AML-193 (cell line): Measurements from ENCODE around the gene TARS3.
"Not testable (repeated sequence)": the region's sequence is repeated elsewhere in the genome, so short reads cannot be mapped to it uniquely, and the experiment has no call there.

Experiments
- DNase-seq, 2 experiments: peaks; one replicate each; lab custom pipeline; 2025; lab: John Stamatoyannopoulos, UW

The TARS3 gene

DNA sequence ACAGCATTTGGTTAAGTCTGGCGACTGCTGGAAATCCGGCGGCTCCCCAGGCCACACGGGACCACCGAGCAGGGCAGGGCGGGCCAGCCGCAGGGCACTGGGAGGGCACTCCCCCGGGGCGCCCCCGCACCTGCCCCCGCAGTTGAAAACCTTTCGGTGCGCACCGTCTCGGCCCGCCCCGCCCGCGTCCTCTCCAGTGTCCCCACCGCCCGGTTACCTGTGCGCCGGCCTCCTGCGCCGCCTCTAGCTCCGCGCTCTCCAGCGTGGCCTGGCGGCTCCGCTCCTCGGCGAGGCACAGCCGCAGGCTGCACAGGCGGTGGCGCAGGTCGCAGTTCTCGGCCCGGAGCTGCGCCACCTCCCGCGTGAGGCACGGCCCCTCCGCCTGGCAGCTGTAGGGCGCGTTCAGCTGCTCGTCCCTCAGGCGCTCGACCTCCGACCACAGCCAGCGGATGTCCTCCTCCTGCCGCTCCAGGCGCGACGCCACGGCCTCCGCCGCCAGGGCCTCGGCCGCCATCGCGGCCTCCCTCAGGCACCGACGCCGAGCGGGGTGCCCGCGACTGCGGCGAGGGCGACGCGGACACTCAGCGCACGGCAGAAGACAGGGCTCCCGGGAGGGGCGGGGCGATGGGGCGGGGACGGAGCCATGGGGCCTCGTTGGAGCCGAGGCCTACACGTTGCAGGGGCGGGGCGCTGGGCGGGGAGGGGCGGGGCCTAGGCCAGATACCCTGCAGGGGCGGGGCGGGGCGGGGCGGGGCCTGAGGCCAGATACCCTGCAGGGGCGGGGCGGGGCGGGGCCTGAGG, at the start of gene TARS3:
Gene TARS3 (minus strand): TSS at position 600 of the 801 bp plus-strand sequence. CDS start 86 bp downstream, at position 514.
- peak; percentile 69 to 75 for DNase-seq

DNA sequence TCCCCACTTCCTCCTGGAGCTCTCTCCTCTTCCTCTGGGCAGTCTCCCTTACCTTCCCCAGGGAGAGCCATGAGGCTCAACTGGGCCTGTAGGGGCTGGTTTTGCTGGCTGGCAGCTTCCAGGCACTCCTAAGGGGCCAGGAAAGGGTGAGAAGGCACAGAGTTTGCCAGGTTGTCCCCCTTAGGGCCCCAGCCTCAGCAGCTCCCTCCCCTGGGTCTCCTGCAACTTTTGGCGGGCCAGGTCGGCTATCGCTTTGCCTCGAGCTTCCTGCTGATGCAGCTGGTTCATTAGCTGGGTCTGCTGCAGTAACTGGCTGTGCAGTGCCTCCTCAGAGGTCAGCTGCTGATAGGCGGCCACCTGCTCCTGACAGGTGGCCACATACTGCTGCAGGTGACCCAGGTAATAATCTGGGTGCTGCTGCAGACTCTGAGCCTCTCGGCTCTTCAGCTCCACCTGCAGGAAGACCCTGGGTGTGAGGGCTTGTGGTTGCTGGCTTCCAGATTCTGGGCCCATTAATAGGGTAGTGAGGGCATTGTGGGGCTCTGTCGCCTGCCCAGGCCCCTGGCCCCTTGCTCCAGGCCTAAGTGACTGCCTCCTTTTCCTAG, 49.3 kb upstream of the TARS3 start:
- DNase-seq, result no peak

DNA sequence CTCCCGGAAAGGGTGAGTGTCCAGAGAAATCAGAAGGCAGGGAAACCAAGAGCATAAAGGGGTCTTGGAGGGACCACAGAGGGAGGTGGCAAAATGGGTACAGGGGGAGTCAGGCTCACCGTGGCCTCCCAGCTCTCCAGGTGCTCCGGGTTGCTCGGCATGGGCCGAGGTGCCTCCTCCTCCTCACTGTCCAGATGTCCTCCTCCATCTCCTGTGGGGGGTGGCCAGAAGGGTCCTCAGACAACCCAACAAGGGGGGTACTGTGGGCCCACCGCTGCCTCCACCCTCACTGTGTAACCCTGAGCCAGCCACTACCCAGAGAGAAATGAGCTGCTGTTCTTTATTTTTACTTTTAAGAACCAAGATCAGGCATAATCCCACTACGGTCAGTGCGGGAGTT, 48.6 kb upstream of the TARS3 start:
- no peak for DNase-seq

- DNase-seq, result not testable (repeated sequence)
Measured at GRCh38 chr15:101767083-101767640, 42.9 kb upstream of the TARS3 start.

DNA sequence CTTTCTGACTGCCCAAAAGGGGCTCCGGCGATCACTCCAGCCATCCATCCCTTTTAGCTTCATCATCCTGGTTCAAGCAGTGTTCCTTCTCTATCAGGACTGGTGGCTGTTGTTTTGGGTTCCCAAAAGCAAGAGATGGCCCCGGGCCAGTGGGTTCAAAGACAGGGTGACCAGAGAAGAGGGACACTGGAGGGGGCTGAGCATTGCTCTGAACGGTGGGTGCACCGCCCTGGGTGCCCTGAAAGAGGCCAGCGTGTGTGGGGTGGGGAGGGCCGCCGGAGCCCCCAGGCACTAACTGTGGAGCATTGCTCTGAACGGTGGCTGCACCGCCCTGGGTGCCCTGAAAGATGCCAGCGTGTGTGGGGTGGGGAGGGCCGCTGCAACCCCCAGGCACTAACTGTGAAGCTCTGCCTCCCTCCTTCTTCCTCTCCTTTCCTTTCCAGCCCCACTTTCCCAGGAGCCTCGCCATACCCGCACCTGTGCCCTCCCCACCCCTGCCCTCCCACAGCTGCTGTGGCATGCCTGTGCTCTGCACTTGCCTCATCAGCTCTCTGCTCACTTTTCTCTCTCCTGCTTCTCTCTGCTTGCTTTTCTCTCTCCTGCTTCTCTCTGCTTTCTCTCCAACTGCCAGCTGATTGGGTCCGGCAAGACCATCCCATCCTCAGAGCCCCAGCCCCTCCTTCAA, 41.6 kb upstream of the TARS3 start:
- DNase-seq, result no peak

GRCh38 chr15:101765340-101765671, 41.0 kb upstream of the TARS3 start:
- not testable (repeated sequence) for DNase-seq

GRCh38 chr15:101764669-101765339, 40.5 kb upstream of the TARS3 start:
- DNase-seq, result not testable (repeated sequence)

DNA sequence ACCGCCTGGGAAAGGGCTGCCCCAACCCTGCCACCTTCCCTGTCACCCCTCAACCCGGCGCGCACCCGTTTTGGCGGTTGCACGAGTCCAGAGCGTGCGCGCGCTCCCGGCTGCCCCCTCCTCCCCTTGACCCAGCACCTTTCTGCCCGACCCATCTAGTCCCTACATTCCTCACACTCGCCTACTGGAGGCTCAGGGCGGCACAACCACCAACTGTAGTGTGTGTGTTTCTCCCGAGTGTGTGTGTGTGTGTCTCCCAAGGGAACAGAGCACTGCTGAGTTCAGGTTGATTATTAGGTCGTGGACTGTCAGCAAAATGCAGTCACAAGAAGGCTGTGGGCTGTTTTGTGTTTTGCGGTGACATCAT, 22.4 kb upstream of the TARS3 start:
- DNase-seq, result not testable (repeated sequence)

- DNase-seq, result not testable (repeated sequence)
Measured at GRCh38 chr15:101734837-101735236, 10.6 kb upstream of the TARS3 start.

- no peak for DNase-seq
Measured at GRCh38 chr15:101733545-101733944, 9.3 kb upstream of the TARS3 start.

- no peak for DNase-seq
Measured at GRCh38 chr15:101732772-101733171, 8.5 kb upstream of the TARS3 start.

GRCh38 chr15:101731746-101732145, 7.5 kb upstream of the TARS3 start:
- DNase-seq, result no peak

DNA sequence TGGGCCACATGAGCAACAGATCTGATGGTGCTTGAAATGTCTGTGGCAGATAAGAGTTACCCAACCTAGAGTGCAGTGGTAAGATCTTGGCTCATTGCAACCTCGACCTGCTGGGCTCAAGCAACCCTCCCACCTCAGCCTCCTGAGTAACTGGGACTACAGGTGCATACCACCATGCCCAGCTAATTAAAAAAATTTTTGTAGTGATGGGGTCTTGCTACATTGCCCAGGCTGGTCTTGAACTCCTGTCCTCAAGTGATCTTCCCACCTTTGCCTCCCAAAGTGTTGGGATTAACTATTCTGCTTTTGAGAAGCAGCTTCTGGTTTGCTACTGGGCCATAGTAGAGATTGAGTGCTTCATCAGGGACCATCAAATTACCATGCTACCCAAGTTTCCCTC, 2.9 kb upstream of the TARS3 start:
- no peak for DNase-seq

DNA sequence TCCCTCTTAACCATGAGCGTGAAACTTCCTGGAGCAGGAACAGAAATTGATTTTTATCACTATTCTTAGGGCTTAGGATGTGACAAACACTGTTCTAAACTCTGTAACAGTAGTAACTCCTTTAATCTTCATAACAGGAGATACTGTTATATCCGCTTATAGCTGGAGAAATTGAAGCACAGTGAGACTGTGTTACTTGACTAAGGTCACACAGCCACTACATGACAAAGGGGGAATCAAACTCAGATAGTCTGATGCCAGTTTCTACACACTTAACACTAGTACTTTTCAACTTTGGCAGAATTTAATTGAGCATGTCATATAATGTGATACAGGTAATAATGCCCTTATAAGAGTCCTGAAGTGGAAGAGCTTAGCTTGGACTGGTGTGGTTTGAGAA, 800 bp upstream of the TARS3 start:
- DNase-seq, result no peak

GRCh38 chr15:101724675-101725005, 367 bp upstream of the TARS3 start:
- no peak for DNase-seq

DNA sequence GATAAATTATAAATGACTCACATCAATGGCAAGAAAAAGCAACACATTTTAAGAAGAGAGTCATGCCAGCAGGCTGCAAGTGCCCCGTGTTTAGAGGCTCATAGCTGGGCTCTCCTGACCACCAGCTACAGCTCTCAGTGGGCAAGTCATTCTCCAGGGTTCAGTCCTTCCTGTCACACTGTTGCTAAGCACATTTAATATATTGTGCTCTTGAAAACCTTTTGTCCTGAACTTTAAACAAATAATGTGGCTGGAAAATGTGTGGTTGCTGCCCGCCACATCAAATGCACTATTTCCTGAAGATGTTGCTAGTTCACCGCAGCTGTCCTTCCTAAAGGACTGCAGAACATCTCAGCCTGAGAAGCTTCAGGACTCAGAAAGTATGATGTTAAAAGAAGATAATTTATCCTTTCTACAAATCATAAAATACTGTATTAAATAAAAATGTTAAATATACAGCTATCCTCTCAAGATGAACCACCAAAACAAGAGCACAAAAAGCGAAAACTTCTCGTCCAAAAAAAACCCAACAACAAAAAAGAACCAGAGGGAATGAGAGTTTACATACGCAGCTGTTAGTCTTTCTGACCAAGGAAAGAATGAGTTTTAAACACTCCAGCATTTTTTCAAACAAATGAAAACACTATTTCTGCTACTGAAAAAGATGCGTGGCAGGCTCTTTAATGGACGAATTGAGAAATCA, 951 bp downstream of the TARS3 start:
- peak; percentile 16 to 34 for DNase-seq

DNA sequence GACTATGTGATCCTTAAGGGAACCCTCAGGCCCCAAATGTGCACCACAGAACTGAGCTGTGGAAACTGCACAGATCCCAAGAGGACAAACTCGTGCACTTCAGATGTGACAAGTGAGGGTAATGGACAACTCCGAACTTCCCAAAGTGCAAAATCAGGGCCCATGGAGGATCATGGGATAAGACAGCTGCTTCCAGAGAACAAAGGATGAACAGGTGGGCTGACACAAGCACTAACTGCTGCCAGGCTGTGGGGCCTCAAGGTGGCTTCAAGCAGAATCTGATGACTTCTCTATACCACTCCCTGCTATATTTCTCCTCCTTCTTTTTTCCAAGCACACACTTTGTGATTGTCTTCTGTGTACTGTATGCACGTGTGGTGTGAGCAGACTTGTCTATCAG, 5.4 kb downstream of the TARS3 start:
- DNase-seq, result no peak

GRCh38 chr15:101712078-101712477, 12.2 kb downstream of the TARS3 start:
- DNase-seq, result no peak

DNA sequence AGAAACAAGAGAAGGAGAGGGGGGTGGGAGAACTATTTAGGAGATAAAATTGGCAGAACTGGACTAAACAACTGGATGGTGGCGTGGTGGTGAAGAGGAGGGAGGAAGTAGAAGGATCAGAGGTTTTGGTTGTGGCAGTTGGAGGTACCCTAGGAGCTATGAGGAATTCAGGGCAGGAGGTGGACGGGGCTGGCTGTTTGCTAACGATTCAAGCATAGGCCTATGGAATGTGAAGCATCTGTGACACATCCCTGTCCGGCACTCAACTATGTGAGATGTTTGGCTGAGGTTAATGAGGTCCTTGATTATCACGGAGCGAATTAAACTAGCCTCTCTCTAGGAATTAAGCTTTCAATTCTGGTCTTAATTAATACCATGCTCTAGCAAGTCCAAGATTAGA, 13.5 kb downstream of the TARS3 start:
- no peak for DNase-seq

DNA sequence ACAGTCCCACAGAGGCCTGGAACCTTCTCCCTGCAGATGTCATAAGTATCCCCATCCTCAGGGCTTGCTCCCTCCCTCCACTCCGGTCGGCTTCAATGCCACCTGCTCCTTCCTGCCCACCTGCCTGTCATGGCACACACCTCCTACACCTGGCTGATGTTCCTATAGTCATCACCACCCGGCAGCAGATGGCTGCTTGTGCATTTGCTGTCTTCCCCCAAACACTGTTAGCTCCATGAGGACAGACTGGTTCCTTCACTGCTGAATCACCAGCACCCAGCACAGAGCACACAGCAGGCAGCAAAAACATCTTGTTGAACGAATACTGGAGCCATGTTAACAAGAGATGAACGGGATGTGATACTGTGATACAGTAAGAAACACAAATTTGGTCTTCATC, 14.8 kb downstream of the TARS3 start:
- no peak for DNase-seq

GRCh38 chr15:101707983-101708382, 16.3 kb downstream of the TARS3 start:
- no peak for DNase-seq

DNA sequence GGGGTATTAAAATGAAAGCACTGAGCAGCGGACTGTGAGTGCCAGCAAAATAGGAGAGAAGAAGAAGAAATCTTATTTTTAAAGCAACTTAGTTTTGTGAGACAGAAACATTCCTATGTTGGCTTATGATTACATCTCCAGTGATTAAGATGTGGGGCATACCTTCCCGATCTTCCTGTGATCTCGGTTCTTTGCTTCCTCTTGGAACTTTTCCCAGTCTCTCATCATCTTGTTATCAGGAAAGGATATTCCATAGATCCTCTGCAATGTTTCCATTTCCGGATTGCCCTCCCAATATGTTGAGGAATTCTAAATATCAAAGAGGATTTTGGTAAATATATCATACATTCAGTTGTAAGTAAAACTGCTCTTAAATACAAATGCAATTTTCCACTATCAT, 22.2 kb downstream of the TARS3 start:
- DNase-seq, result no peak
